DMS114 treated with DMSO at 0.1 percent for 48 hours (cell line): Measurements from ENCODE around the gene CLDN16.

Experiments used
- DNase-seq: peaks from one replicate; lab custom pipeline; 2025; ENCODE audit not compliant: unreplicated experiment; lab: John Stamatoyannopoulos, UW

The CLDN16 gene

GRCh38 chr3:190387578-190388213, at the start of gene CLDN16:
CLDN16 (plus strand) TSS chr3:190388163; CDS start chr3:190388330, 167 bp downstream.
- no peak for DNase-seq

GRCh38 chr3:190338717-190339116, 49.2 kb upstream of the CLDN16 start:
- no peak for DNase-seq

GRCh38 chr3:190339130-190339529, 48.8 kb upstream of the CLDN16 start:
- DNase-seq: no peak

GRCh38 chr3:190340071-190340470, 47.9 kb upstream of the CLDN16 start:
- no peak for DNase-seq

GRCh38 chr3:190345027-190345821, 42.7 kb upstream of the CLDN16 start:
- no peak for DNase-seq

GRCh38 chr3:190345878-190346277, 42.1 kb upstream of the CLDN16 start:
- no peak for DNase-seq

GRCh38 chr3:190346541-190346940, 41.4 kb upstream of the CLDN16 start:
- no peak for DNase-seq

- DNase-seq: no peak
These were observed 35.0 kb upstream of the CLDN16 start for GRCh38 chr3:190352861-190353457.

GRCh38 chr3:190356246-190356645, 31.7 kb upstream of the CLDN16 start:
- no peak for DNase-seq

GRCh38 chr3:190357468-190357867, 30.5 kb upstream of the CLDN16 start:
- DNase-seq: no peak

- DNase-seq: no peak
These were observed 28.1 kb upstream of the CLDN16 start for GRCh38 chr3:190359813-190360212.

GRCh38 chr3:190360228-190360627, 27.7 kb upstream of the CLDN16 start:
- DNase-seq: no peak

- DNase-seq: no peak
These were observed 26.2 kb upstream of the CLDN16 start for GRCh38 chr3:190361791-190362190.

- no peak for DNase-seq
These were observed 25.7 kb upstream of the CLDN16 start for GRCh38 chr3:190362258-190362657.

GRCh38 chr3:190366133-190366532, 21.8 kb upstream of the CLDN16 start:
- DNase-seq: no peak

GRCh38 chr3:190368881-190369280, 19.1 kb upstream of the CLDN16 start:
- DNase-seq: no peak

- DNase-seq: no peak
These were observed 18.2 kb upstream of the CLDN16 start for GRCh38 chr3:190369668-190370295.

GRCh38 chr3:190370369-190370768, 17.6 kb upstream of the CLDN16 start:
- DNase-seq: no peak

GRCh38 chr3:190371152-190371551, 16.8 kb upstream of the CLDN16 start:
- no peak for DNase-seq

GRCh38 chr3:190375246-190375645, 12.7 kb upstream of the CLDN16 start:
- DNase-seq: no peak

- no peak for DNase-seq
These were observed 12.3 kb upstream of the CLDN16 start for GRCh38 chr3:190375671-190376070.
